HG03095 (cell line): ENCODE results near the gene DRD2.

Experiments used
- ATAC-seq: cut with Tn5 transposase; IDR thresholded peaks from one replicate; pipeline ENCODE4 v1.9.1; 2021; ENCODE audit warnings: moderate library complexity; ENCODE audit not compliant: unreplicated experiment

The DRD2 gene

GRCh38 chr11:113487622-113488021 lies 12.4 kb upstream of the DRD2 start:
- ATAC-seq = no peak

DNA sequence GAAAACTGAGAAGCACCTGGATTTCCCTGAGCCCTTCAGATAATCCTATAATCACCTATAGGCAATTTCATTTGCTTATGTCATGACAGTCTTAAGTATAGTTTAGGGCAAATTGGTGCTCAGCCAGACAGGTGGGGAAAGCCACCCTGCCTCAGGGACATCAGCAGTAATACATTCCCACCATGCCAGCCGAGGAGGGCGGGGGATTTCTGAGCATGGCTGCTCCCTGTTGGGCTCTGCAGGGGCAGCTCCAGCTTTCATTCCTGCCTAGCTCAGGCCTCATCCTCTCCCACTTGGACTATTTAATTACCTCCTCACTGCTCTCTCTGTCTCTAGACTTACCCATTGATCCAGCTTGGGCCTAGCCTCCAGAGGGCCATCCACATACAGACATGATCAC lies 9.0 kb upstream of the DRD2 start:
- ATAC-seq = no peak

DNA sequence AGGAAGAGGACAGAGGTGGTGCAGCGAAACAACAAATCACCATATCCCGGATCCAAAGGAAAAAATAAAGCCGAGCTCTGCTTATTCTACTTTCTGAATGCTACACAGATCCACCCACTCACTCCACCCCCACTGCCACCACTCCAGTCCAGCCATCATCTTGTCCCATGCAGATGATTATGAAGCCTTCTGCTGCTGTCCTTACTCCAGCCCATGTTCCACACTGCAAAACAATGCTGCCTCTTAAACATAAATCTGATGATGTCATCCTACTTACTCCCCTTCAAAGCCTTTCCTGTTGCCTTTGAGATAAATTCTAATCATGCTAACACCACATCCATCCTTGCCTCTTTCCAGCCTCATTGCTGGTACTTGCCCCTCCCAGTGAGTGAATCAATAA lies 6.5 kb upstream of the DRD2 start:
- ATAC-seq = no peak

- no peak for ATAC-seq
These were observed 6.0 kb upstream of the DRD2 start for GRCh38 chr11:113481226-113481625.

GRCh38 chr11:113477321-113477720 lies 2.1 kb upstream of the DRD2 start:
- no peak for ATAC-seq

DNA sequence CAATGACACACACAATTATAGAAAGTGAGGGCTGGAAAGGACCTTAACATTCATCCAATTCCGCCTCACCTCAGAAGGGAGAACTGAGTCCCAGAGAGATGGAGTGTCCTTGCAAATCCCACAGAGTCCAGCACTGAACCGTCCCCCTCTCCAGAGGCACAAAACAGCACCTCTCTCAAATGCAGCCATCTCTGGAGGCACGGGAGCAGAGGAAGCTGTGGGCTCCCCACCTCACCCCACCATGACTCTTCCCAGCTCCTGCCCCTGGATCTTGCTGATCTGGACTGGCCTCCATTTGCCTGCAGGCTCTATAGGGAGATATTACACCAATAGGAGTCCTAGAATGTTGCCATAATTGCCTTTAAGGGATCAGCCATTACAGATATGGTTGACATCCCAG lies 1.4 kb upstream of the DRD2 start:
- ATAC-seq = no peak

- no peak for ATAC-seq
These were observed 637 bp downstream of the DRD2 start for GRCh38 chr11:113474362-113475159.

DNA sequence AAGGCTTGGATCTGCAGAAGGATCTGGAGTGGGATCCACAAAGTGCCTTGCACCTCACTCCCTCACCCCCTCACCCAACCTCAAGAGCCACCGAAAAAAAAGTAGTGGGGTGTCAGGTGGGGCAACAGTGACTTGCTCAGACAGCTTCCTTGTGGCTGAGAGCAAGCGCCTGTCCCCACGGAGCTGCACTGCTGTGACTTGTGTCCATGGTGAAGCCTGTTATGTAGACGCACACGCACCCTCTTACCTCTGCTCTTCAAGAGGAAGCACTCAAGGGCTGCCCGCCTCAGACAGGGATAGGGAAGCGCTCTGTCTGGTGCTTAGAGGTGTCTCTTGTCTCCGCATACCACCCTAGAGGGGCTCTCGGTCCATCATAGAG lies 1.2 kb downstream of the DRD2 start:
- no peak for ATAC-seq

DNA sequence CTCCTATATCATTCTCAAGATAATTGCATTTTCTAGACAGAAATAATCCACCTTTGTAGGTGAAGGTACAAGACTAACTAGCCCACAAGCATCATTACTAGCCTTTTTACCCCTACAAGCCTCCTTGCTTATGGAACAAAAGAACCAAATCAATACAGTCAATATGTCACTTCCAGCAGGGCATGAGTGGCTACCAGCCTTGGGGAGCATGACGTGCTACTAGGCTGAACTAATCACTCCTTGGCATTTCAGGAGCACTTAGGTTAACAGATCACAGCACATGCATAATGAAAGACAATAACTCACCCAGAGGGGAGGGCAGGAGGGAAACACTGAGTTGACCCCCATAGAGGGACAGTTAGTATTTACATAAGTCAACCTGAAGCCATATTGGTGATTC lies 2.7 kb downstream of the DRD2 start:
- ATAC-seq = no peak

DNA sequence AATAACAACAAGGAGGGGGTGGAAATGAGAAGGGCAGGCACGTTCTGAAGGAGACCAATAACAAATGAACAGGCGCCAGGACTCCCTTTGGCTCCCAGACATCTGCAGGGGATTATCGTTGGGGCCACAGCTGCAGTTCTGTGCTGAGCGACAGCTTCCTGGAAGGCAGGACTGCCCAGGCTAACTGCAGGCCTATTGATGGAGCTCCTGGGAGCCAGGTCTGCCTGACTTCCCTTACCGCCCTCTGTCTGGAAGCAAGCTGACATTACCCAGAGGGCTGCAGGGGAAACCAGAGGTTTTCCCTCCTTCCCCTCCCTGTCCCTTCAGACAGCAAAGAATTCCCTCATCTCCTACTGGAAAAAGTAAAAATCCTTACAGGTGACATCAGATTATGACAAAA lies 5.0 kb downstream of the DRD2 start:
- no peak for ATAC-seq

DNA sequence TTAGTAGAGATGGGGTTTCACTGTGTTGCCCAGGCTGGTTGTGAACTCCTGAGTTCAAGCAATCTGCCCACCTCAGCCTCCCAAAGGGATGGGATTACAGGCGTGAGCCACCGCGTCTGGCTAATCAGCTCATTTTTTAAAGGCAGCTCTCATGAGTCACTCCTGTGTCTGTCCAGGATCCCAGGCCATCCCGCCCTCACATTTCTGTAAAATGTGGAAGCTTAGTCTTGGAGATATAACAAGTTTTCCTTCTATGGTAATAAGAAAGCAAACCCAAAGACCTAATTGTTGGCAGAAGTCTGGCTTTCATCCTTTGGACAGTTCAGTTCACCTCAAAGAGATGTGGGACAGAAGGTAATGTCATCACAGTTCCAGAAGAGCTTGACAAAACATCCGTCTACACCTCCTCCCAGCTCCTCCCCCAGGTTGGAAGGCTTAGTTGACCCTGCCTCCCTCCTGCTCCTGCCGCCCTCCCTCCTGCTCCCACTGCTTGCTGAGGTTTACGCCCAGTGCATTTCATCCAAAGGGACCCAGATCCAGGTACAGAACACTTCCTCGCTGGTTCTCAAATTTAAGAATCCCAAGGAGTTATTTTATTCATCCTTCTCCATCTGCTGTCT lies 6.4 kb downstream of the DRD2 start:
- no peak for ATAC-seq

GRCh38 chr11:113467545-113467944 lies 7.7 kb downstream of the DRD2 start:
- no peak for ATAC-seq

DNA sequence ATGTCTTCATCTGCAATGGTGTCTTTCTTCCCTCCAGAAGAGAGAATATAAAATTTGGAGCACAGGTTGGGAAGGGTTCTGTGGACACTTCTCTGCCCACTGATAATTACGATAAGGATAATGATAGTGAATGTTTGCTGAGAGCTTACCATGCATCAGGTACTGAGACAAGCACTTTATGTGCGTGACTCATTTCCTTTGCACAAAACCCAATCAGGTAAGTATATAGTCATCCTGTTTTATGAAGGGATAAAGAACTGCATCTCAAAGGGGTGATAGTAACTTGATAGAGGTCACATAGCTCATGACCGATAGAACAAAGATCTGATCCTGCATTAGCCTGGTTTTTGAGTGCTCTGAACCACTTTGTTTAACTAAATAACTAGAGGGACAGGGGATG lies 9.4 kb downstream of the DRD2 start:
- ATAC-seq = no peak

- ATAC-seq = no peak
These were observed 10.8 kb downstream of the DRD2 start for GRCh38 chr11:113464416-113464815.

DNA sequence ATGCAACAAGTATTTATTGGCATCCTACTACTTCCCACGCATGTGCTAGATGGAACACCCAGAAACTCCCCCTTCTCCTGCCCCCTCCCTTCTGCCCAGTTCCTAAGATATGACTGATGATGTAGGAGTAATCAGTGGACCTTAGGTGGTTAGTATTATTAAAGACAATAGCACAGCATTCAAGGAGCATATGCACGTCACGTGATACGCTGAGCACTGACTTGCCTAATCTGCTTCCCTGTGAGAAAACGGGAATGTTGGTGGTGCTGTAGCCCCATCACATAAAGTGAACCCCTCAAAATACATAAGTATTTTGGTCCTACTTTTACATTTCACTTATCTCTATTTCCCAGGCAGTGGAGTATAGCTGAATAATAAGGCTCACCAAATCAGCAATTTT lies 12.4 kb downstream of the DRD2 start:
- no peak for ATAC-seq

GRCh38 chr11:113461639-113462038 lies 13.6 kb downstream of the DRD2 start:
- no peak for ATAC-seq

DNA sequence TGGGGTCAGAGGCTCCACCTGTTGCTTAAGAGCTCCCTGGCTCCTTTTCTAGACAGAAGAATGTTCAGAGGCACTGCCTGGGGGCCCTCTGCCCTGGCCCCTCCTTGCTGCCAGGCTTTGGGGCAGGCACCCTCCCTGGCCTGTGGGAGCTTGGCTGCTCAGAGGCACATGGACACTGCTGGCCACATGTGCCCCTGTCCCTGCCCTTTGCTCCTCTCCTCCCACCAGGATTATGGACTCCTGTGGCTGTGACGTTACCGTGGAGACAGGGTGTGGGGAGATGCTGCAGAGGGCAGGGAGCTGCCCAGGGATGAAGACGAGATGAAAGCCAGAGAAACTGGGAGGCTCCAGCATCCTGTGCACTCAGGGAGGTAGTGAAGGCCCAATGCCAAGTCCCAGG lies 14.7 kb downstream of the DRD2 start:
- no peak for ATAC-seq

DNA sequence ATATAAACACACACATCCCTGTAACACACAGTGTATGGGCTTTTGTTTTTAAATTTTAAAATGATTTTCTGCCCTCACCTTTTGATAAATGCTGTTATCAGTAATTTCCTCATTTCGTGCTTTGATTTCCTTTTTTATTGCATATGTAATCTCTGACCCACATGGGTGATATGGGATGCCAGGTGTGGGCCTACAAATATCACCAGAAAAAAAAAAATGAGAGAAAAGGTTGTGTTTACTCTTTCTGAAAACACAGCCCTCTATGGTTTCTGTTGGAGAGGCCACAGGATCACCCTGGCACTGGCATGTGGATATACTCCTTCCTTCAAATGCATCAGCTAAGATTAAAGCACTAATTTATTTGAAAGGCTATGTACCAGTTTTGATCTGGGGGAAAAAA lies 17.0 kb downstream of the DRD2 start:
- ATAC-seq = no peak

- no peak for ATAC-seq
These were observed 17.4 kb downstream of the DRD2 start for GRCh38 chr11:113457784-113458183.

DNA sequence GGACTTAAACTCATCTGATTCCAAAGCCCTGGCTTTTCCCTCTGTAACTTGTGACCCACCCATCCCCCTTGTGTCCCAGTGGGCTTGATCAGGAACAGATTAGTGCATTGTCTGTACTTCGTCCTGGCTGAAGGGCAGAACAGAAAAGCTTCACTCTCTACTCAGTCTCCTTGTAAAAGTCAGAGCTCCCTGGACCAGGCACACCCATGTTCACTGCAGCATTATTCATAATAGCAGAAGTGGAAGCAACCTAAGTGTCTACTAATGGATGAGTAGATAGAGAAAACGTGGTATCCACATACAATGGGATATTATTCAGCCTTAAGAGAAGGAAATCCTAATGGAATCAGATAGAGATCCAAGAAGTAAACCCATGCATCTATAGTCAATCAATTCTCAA lies 20.7 kb downstream of the DRD2 start:
- ATAC-seq = no peak

DNA sequence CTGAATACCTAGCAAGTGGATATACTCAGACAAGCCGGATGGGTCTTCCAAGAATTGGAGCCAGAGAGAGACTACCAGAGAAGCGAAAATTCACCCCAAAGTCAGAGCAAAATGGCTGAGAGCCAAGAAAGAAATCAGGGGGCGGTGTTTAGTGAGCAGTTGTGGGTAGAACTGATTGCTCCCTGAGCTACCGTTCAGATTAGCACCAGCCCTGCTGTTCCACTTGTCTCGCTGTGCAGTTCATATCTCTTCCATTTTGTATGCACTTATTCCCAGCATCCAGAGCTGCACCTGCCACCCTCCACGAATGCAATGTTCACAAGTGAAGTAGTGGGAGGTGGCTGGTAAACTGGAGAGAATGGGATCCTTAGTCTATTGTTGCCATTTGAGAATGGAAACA lies 25.5 kb downstream of the DRD2 start:
- ATAC-seq = no peak

- ATAC-seq = no peak
These were observed 26.9 kb downstream of the DRD2 start for GRCh38 chr11:113448316-113448677.
